Neural crest cell (in vitro differentiated cells): ENCODE measurements around the gene GREM1. TPM values are rescaled to one million over a fixed set of nuclear protein-coding genes. Genes with fewer than 3 reads are reported as not detected.

ENCODE experiments used
- DNase-seq: peaks from one replicate; pipeline ENCODE4 v3.0.0; 2021; ENCODE audit warnings: low read depth, mixed read lengths, low spot score
- H3K27ac Mint-ChIP-seq: one replicate; pipeline ENCODE4 v1.8.0; 2021; ENCODE audit warnings: mild to moderate bottlenecking, mixed read lengths; ENCODE audit not compliant: unreplicated experiment
- H3K27me3 Mint-ChIP-seq: 2 replicates; pipeline ENCODE4 v1.8.0; 2021; ENCODE audit warnings: low read depth, mild to moderate bottlenecking, mixed read lengths
- H3K36me3 Mint-ChIP-seq: 2 replicates; pipeline ENCODE4 v1.8.0; 2021; ENCODE audit warnings: low read depth, mild to moderate bottlenecking, mixed read lengths
- H3K4me1 Mint-ChIP-seq: 2 replicates; pipeline ENCODE4 v1.8.0; 2021; ENCODE audit warnings: mixed read lengths
- H3K4me3 Mint-ChIP-seq: one replicate; pipeline ENCODE4 v1.8.0; 2021; ENCODE audit warnings: mild to moderate bottlenecking, mixed read lengths
- H3K9me3 Mint-ChIP-seq: 2 replicates; pipeline ENCODE4 v1.8.0; 2021; ENCODE audit warnings: mixed read lengths
- long read RNA-seq: library from polyadenylated mRNA; unstranded; transcript quantifications from one replicate; pipeline ENCODE4 v2.0.0, GENCODE V29; 2020
- total RNA-seq: library from RNA; stranded (reverse); gene quantifications from 2 replicates; pipeline ENCODE4 v1.2.1, GENCODE V29; 2021
- TF ChIP-seq, protein P1 (sequence below): fragments of 200-600 bp; sonication (generic); conservative IDR thresholded peaks from 2 replicates; pipeline ENCODE4 v1.5.0; 2021; ENCODE audit warnings: antibody characterized with exemption, mild to moderate bottlenecking

GREM1 gene
- total RNA-seq = 0.07 and 0.09 TPM in 2 replicates
- long read RNA-seq = 0 reads

DNA sequence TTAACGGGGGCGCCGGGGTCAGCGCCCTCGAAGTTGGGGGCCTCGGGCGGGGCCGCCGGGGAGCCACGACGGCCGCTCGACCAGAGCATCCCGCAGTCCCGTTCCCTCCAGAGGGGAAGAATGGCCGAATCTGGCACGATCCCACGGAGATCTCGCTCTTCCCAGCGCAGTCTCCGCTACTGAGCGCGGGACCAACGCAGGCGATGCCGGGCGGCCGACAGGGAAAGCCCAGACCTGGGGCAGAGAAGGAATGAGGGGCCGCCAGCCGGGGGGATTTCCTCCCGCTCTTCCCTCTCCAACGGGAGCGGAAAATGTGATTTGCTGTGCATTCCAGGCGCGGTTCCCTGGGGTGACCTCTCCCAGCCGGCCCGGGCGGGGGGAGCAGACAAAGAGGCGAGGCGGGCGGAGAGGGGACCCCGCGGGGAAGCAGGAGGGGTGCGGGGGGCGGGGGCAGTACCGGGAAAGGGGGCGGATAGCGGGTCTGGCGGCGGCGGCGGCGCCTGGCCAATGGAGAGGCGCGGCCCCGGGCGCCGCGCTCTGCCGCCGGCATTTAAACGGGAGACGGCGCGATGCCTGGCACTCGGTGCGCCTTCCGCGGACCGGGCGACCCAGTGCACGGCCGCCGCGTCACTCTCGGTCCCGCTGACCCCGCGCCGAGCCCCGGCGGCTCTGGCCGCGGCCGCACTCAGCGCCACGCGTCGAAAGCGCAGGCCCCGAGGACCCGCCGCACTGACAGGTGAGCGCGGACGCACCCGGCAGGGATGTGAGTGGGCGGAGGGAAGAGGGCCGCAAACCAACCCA lies at the start of gene GREM1:
Gene GREM1, plus strand, starts transcription at position 579 of the 801 bp plus-strand sequence. CDS start 12,687 bp downstream, outside the sequence.
- TF ChIP-seq, protein P1, sequence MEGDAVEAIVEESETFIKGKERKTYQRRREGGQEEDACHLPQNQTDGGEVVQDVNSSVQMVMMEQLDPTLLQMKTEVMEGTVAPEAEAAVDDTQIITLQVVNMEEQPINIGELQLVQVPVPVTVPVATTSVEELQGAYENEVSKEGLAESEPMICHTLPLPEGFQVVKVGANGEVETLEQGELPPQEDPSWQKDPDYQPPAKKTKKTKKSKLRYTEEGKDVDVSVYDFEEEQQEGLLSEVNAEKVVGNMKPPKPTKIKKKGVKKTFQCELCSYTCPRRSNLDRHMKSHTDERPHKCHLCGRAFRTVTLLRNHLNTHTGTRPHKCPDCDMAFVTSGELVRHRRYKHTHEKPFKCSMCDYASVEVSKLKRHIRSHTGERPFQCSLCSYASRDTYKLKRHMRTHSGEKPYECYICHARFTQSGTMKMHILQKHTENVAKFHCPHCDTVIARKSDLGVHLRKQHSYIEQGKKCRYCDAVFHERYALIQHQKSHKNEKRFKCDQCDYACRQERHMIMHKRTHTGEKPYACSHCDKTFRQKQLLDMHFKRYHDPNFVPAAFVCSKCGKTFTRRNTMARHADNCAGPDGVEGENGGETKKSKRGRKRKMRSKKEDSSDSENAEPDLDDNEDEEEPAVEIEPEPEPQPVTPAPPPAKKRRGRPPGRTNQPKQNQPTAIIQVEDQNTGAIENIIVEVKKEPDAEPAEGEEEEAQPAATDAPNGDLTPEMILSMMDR = no peak
- H3K4me3 Mint-ChIP-seq = peak within 1 kb of the TSS; percentile 72
- H3K27me3 Mint-ChIP-seq = peaks cover 97% of the 10 kb centered on the region
- peaks cover 3% of the 10 kb centered on the region for H3K36me3 Mint-ChIP-seq
- H3K9me3 Mint-ChIP-seq = no peaks in the 10 kb centered on the region
- DNase-seq = peak; percentile 8
- no peak within 1 kb of the TSS for H3K27ac Mint-ChIP-seq
- peaks cover 4% of the 10 kb centered on the region for H3K4me1 Mint-ChIP-seq

DNA sequence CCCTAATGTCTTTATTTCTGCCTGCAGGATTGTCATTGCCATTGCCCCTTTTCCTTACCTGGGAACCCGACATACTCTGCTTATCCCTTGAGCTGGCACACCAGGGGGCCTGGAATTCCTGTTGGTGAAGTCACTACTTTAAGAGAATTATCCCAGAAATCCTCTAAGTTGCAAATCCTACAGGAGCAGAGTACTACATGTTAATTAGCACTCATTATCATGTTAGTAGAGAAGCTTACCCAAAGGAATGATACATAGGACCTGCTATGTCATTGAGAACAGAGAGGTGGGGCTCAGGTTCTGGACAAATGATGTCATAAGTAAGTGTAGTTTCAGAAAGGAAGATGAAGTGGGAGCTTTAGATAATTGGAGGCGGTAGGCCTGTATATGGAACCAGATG lies 48.9 kb upstream of the GREM1 start:
- Mint-ChIP-seq H3K27me3 (no peaks in the 10 kb centered on the region), H3K9me3 (no peaks in the 10 kb centered on the region), H3K4me3 (no peak overlapping the region), H3K27ac (no peak overlapping the region), H3K36me3 (no peaks in the 10 kb centered on the region), H3K4me1 (peaks cover 28% of the 10 kb centered on the region)
- no peak for DNase-seq
- TF ChIP-seq, protein P1 = no peak

DNA sequence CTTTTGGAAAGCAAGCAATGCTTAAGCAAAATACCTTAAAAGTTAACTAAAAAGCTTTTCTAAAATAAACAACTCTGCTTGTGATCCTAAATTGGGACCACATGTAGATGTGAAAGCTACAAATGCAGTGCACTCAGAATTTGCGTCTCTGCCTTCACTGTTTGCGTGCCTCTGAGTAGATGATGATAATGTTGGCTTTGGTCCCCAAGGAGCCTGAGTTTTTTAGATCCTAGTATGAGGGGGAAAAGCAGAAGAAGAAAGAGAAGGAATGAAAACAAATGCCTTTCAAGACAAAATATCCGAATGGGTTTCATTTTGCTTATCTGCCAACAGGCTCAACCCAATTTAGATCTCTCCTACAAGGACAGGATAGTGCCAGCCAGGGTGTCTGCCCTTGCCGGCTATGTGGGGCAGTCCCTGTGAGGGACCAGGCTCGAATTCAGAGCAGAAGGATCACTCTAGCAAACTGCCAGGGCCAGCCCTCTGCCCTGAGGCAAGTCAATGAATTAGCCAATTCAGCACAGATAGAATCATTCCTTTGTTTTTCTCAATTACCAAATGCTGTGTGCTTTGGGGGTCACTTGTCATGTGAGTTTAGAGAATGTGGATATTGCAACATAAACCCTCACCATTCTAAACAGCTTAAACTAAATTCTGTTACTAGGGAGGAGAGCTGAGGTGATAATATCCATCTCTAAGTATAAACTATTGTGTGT lies 47.8 kb upstream of the GREM1 start:
- H3K9me3 Mint-ChIP-seq = no peaks in the 10 kb centered on the region
- peaks cover 28% of the 10 kb centered on the region for H3K4me1 Mint-ChIP-seq
- peak overlapping the region; percentile 69 for H3K27ac Mint-ChIP-seq
- no peaks in the 10 kb centered on the region for H3K27me3 Mint-ChIP-seq
- no peaks in the 10 kb centered on the region for H3K36me3 Mint-ChIP-seq
- DNase-seq = peak; percentile 45
- TF ChIP-seq, protein P1 = no peak
- H3K4me3 Mint-ChIP-seq = peak overlapping the region; percentile 39

DNA sequence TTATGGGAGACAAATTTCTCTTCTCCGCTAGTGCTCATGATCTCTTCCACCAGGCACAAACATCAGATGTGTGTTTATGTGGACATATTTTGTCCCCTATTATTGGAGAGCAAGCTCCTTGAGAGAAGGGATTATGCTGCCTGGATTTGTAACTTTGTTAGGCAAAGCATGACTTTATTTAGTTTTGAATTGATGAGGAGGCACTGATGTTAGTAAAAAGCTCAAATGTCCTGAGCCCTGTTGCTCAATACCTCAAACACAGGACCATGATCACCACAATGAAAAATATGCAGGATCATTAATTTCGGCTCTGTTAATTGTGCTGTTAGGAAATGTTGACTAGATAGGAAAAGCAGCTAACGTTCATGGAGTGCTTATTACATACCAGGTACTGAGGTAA lies 47.2 kb upstream of the GREM1 start:
- TF ChIP-seq, protein P1 = no peak
- Mint-ChIP-seq H3K27me3 (no peaks in the 10 kb centered on the region), H3K4me3 (no peak overlapping the region), H3K9me3 (no peaks in the 10 kb centered on the region), H3K4me1 (peaks cover 28% of the 10 kb centered on the region), H3K27ac (peak overlapping the region; percentile 69), H3K36me3 (no peaks in the 10 kb centered on the region)
- no peak for DNase-seq

DNA sequence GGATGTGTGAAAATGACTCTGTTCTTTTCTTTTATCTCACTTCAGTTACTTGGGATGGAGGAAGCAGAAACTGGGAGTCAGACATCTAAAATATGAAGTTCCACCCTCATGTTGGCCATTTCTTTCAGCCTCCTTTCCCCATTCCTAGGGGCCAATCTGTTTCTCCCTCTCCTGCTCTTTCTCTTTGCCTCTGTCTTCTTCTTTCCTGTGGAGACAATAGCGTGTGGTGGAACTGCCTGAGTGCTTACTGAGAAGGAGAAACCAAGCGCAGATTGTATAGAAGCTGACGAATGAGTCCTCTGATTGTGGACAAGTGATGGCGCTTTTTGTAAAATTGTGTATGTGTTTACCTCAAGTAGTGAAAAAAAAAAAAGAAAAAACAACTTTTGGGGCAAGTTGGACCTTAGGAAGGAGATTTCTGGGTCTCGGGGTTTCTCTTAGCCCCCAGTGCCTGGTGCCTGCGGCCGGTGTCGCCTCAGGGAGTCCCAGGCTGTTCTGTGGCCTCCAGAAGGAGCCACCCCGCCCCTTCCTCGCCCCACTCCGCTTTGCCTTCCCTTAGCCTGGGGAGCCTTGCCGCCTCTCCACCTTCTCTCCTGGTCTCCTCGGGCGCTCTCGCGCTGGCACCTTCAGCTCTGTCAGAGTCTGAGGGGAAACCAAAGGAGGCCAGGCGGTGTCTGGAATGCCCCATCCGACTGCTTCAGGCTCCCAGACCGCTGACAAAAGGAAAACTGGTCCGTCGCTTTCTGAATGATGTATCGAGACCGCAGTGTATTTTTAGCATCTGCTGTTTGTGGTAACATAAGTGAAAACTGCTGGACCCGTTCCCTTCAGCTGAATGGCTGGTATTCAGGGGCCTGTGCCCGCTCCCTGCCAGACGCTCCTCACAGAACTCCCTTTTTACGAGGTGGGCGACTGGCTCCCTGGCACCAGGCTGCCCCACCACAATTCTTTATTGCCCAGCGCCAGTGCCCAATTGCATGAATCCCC lies 46.2 kb upstream of the GREM1 start:
- TF ChIP-seq, protein P1 = no peak
- Mint-ChIP-seq H3K36me3 (no peaks in the 10 kb centered on the region), H3K27ac (no peak overlapping the region), H3K4me3 (no peak overlapping the region), H3K9me3 (no peaks in the 10 kb centered on the region), H3K4me1 (peaks cover 33% of the 10 kb centered on the region), H3K27me3 (no peaks in the 10 kb centered on the region)
- DNase-seq = no peak
